ENCODE measurements around the gene UBE2V1.

- TF ChIP-seq EZH2 (IDR thresholded peaks at IDR 0.05; ENCODE audit: low read length, unreplicated experiment): no peak
- no peak for TF ChIP-seq CTCF (conservative IDR thresholded peaks at IDR 0.05; ENCODE audit: low read depth, low read length)
- no peak for TF ChIP-seq EZH2phosphoT487 (IDR thresholded peaks at IDR 0.05; ENCODE audit: borderline replicate concordance, low read length)
Observed at GRCh38 chr20:50037123-50037522, 75.8 kb downstream of the UBE2V1 start.
